Fibroblast of skin of left quadriceps (primary cell): ENCODE results near the gene CARMIL1.
"Not testable (repeated sequence)": the region's sequence is repeated elsewhere in the genome, so short reads cannot be mapped to it uniquely, and the experiment has no call there.

Experiments used
- DNase-seq, 2 experiments: peaks; one replicate each; pipeline ENCODE4 v3.0.0-alpha.2; 2013; ENCODE audit warnings: low read depth in 2 of 2

The CARMIL1 gene

GRCh38 chr6:25441663-25442270 lies 162.6 kb downstream of the CARMIL1 start:
- no peak for DNase-seq

DNA sequence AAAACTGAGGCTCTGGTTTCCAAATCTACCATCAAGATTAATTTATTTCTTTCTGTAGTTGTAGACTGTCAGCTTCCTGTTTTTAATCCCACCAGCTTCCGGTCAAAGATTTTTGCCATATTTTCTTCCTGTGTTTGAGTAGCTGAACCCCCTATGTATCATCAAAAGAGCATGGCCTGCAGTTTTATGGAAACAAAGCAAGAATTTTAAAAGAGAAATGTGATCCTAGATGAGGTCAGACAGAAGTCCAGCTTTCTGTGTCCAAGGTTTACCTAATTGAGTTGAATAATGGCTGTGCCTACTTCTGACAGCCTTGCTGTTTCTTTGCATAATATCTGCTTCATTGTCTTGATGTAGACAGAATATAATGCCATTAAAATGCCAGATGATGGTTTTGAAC lies 163.7 kb downstream of the CARMIL1 start:
- no peak for DNase-seq

DNA sequence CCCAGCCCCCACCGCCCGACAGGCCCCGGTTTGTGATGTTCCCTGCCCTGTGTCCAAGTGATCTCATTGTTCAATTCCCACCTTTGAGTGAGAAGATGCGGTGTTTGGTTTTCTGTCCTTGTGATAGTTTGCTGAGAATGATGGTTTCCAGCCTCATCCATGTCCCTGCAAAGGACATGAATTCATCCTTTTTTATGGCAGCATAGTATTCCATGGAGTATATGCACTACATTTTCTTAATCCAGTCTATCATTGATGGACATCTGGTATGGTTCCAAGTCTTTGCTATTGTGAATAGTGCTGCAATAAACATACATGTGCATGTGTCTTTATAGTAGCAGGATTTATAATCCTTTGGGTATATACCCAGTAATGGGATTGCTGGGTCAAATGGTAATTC lies 165.3 kb downstream of the CARMIL1 start:
- DNase-seq, result not testable (repeated sequence)

- DNase-seq, result no peak
These were observed 167.8 kb downstream of the CARMIL1 start for GRCh38 chr6:25446830-25447569.

- DNase-seq, result no peak
These were observed 168.4 kb downstream of the CARMIL1 start for GRCh38 chr6:25447570-25447929.

- no peak for DNase-seq
These were observed 169.9 kb downstream of the CARMIL1 start for GRCh38 chr6:25448965-25449538.

GRCh38 chr6:25449774-25450173 lies 170.6 kb downstream of the CARMIL1 start:
- DNase-seq, result no peak

DNA sequence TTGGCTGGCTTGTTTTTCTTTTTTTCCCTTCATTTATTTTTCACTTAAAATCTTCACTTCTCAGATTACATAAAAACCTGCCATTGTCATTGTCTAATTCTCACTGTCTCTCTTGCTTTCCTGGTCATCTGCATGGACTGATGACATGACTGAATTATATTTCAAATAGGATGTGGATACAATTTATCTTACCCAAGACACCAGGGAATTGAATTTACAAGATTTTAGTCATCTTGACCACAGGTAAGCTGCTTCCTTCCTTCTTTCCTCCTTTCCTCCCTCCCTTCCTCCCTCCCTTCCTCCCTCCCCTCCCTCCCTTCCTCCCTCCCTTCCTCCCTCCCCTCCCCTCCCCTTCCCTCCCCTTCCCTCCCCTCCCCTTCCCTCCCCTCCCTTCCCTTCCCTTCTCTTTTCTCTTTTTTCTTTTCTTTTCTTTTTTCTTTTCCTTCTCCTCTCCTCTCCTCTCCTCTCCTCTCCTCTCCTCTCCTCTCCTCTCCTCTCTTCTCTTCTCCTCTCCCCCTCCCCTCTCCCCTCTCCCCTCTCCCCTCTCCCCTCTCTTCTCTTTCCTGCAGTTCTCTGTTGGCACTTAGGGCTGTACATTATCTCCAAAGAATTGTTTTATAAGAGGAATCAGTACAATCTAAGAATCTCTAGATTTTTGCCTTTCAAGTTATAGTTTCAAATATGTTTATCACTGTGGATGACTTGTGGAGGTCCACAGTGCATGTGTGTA lies 171.5 kb downstream of the CARMIL1 start:
- DNase-seq, result no peak

DNA sequence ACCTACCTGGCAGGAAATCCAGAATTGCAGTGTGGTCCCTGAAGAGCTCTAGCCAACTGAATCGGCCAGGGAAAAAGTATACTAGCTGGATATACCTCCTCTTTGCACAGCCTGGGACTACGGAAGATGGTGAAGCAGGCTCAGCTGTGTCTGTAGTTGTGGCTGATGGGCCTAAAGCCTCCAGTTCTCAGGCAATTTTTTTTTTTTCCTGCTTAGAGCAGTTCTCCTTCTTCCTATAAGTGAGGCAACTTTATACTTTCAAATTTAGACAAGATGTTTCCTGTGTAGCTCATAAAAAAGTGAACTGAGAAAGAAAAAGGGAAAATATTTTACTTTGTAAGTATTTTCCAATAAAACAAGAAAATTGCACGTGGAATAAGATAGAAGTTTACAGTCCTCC lies 172.9 kb downstream of the CARMIL1 start:
- no peak for DNase-seq

GRCh38 chr6:25453288-25453687 lies 174.1 kb downstream of the CARMIL1 start:
- no peak for DNase-seq

DNA sequence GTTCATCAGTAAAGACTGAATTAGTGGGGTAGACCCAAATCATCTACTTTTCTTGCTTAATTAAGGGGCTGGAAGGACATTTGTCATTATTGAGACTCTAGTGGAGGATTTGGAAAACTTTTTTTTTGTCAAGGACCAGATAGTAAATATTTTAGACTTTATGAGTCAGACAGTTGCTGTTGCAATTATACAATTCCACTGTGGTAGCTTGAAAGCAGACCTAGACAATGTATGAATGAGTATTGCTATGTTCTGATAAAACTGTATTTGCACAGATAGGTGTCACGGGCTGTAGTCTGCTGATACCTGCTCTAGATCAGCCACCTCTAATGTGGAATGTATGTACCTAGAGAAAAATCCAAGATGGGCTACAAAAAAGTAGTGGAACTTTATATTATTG lies 175.0 kb downstream of the CARMIL1 start:
- no peak for DNase-seq

DNA sequence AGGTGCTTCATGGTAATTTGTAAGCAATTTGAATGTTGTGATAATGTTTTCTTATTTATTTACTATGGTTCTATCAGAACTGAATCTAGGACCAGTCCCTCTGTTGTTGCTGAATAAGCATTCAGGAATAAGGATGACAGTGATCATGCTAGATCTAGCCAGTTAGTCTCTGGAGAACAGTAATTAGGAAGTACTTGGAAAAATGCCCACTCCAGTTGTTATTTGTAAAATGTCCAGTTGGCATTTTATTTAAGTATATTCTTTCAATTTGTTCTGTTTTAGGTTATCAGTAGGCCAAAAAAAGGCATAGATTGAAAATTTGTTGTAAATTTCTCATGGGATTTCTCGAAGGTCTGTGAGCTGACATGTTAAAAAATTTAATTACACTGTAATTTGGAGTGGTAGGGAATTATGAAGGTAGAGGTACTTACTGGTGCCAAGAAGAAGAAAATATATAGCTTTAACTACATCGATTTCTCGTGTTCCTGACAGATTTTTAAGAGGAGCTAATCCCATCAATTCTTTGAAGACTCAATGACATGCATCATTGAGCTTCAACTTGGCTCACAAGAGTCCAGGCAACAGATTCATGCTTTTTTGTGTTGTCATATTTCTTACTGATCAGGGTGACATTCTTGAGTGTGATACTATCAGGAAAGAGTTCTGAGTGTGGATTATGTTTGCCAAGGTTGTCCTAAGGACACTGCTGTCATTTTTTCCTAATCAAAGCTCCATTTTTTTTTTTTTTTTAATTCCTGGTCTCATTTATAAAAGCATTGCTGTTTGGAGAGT lies 177.3 kb downstream of the CARMIL1 start:
- no peak for DNase-seq

DNA sequence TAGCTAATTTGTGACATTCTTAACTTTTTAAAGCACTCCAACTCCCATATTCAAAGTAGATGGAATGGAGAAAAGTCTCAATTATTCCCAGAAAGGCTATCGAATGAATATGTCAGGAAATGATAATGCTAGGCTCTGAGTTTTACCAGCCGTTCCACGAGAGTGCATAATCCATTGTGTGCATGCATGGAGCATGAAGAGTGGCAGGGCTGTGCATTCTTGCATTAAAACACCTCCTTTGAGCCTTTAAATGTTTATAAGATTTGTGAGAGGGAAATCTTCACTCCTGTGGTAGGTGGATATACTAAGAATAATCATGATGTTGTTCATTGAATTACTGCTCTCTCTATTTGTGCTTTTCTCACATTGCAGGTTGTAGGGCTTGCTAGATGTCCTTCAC lies 178.3 kb downstream of the CARMIL1 start:
- no peak for DNase-seq

- DNase-seq, result peak in 1 of 2 experiments; percentile 18
These were observed 179.3 kb downstream of the CARMIL1 start for GRCh38 chr6:25458485-25458884.

DNA sequence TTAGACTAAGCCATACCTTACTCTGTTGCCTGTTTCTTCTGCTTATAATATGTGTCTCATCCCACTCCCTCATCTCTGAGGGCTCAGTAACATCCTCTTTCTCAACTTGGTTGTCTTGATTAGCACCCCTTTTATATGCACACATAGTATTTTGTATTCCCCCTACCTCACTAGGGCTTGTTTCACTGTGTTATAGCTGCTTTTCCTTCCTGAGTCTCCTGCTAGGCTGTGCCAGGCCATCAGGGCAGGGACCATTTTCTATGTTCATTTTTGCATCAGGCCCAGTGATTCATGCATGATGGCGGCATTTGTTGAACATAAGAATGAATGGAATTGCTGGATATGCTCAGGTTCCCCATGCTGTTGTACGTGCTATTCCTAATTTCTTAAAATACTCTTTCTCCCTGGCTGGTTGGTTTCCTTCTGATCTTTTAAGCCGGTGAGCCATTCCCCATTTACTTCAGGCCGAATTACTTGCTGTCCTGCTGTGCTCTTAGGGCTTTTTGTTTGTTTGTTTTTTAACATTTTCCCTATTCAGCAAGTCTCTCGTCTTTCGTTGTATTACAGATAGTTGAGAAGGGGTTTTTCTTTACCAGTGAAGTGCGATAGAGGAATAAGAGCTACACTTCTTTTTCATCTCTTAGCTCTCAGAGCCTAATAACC lies 183.2 kb downstream of the CARMIL1 start:
- DNase-seq, result no peak

DNA sequence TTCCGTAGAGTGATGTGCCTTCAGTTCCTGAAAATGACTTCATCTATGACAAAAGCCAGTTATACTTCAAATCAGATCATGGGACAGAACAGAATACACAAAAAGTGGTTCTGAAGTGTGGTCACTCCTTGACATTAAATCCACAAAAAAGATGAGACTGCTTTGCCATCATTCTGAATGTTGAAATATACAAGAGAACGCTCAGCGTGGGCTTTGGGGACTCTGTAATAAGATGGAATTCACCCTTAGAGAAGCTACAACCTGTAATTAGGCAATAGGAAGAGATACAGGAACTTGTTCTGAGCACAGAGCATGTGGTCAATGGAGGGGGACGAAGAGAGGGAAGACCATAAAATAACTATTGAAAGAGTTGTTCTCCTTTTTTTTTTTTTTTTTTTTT lies 184.3 kb downstream of the CARMIL1 start:
- no peak for DNase-seq

DNA sequence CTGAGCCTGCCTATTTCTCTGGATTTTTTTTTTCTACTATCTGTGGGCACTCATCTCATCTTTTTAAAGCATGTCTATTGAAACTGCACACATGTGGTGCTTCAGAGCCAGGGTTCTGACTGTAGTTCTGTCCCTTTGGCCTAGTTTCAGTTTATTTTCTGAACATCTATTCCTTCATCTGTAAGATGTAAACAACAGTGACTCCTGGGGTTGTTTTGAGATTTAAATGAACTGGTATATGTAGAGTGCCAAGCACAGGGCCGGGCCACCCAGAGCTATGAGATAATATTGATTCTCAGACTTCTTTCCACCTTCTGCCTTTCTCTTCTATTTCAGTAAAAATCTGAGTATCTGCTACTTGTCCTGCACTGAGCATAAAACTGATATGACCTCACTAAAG lies 185.1 kb downstream of the CARMIL1 start:
- no peak for DNase-seq

GRCh38 chr6:25465941-25466340 lies 186.8 kb downstream of the CARMIL1 start:
- DNase-seq, result no peak

DNA sequence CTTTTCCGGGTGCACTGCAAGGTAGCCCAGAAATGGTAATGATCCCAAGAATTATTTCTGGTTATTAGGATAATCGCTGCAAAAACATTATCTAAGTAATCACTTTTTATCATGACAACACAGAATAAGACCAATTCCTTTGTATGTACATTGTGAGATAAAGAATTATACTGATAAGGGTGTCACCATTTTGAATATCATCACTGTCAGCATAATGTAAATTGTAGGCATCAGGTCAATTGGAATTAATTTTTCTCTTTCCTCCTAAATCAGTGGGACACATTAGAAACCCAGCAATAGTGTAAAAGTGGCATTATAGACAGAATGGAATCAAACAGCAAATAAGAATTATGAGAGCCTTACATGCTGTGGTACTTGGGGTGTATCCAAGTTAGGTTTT lies 189.7 kb downstream of the CARMIL1 start:
- DNase-seq, result no peak

DNA sequence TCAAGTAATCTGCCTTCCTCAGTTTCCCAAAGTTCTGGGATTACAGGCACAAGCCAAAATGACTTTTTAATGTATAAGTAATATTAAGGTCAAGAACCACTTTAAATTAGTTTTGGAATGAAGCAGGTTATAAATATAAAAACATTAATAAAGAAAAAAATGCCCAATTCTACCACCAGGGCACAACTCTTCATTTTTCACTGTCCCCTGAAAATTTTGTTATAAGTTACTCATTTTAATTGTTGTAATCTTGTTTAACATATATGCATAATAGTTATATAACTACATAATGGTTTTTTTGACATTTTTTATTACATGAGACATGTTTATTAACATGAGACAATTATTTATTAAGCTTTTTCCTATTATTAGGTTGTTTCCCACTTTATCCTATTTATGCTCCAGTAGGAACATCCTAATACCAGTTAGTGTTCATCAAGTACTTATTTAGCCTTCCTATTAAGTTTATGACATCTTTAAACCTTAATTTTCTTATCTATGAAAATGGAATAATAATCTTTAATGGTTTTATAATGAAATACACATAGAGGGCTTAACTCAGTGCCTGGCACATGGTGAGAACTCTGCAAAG lies 190.7 kb downstream of the CARMIL1 start:
- no peak for DNase-seq

GRCh38 chr6:25472306-25472705 lies 193.1 kb downstream of the CARMIL1 start:
- no peak for DNase-seq
